DOHH2 (cell line): ENCODE results near the gene RMND5A.

ENCODE experiments used
- H3F3A ChIP-seq: fragments of 200-600 bp; sonication (generic), shearing (Covaris generic); 2 replicates; pipeline ENCODE4 v1.6.0; 2016; ENCODE audit warnings: antibody characterized with exemption, mild to moderate bottlenecking; ENCODE audit not compliant: control insufficient read depth, insufficient read depth
- H3K27ac ChIP-seq: fragments of 200-600 bp; sonication (generic); 2 replicates; pipeline ENCODE4 v1.5.1; 2014; ENCODE audit warnings: low read depth, mild to moderate bottlenecking, low read length, moderate library complexity
- H3K27me3 ChIP-seq: fragments of 200-600 bp; sonication (generic); 2 replicates; pipeline ENCODE4 v1.6.1; 2014; ENCODE audit warnings: mild to moderate bottlenecking, low read length, mixed read lengths; ENCODE audit not compliant: control insufficient read depth
- H3K36me3 ChIP-seq: fragments of 200-600 bp; sonication (generic); 2 replicates; pipeline ENCODE4 v1.6.1; 2014; ENCODE audit warnings: mild to moderate bottlenecking, low read length, moderate library complexity, mixed read lengths; ENCODE audit not compliant: control insufficient read depth
- H3K4me1 ChIP-seq: fragments of 200-600 bp; sonication (generic); 2 replicates; pipeline ENCODE4 v1.6.1; 2014; ENCODE audit warnings: mild to moderate bottlenecking, low read length, mixed read lengths; ENCODE audit not compliant: control insufficient read depth
- H3K4me2 ChIP-seq: fragments of 200-600 bp; sonication (generic); 2 replicates; pipeline ENCODE4 v1.6.0; 2014; ENCODE audit warnings: mild to moderate bottlenecking, low read length, moderate library complexity
- H3K4me3 ChIP-seq: fragments of 200-600 bp; sonication (generic); 2 replicates; pipeline ENCODE4 v1.5.1; 2014; ENCODE audit warnings: mild to moderate bottlenecking, low read length, mixed read lengths
- H3K79me2 ChIP-seq: fragments of 200-600 bp; sonication (generic); 2 replicates; pipeline ENCODE4 v1.6.1; 2014; ENCODE audit warnings: mild to moderate bottlenecking, low read length, mixed read lengths; ENCODE audit not compliant: control insufficient read depth
- H3K9me2 ChIP-seq: fragments of 200-600 bp; sonication (generic); replicated peaks from 2 replicates; pipeline ENCODE4 v1.6.1; 2014; ENCODE audit warnings: mild to moderate bottlenecking, low read length, mixed read lengths; ENCODE audit not compliant: control insufficient read depth
- H3K9me3 ChIP-seq: fragments of 200-600 bp; sonication (generic); 2 replicates; pipeline ENCODE4 v1.6.1; 2014; ENCODE audit warnings: antibody characterized with exemption, low read length, mixed read lengths; ENCODE audit not compliant: control insufficient read depth, insufficient read depth
- H4K20me1 ChIP-seq: fragments of 200-600 bp; sonication (generic); 2 replicates; pipeline ENCODE4 v1.6.0; 2014; ENCODE audit warnings: low read depth, mild to moderate bottlenecking, antibody characterized with exemption, low read length, moderate library complexity; ENCODE audit not compliant: control insufficient read depth, insufficient read depth
- CTCF ChIP-seq: fragments of 200-600 bp; sonication (generic); IDR thresholded peaks from one replicate; pipeline ENCODE4 v1.5.1; 2014; ENCODE audit warnings: antibody characterized with exemption, mild to moderate bottlenecking, low read depth, low read length; ENCODE audit not compliant: poor library complexity, severe bottlenecking
- EZH2phosphoT487 ChIP-seq: fragments of 200-600 bp; sonication (generic); IDR thresholded peaks from 2 replicates; pipeline ENCODE4 v1.6.1; 2017; ENCODE audit warnings: borderline replicate concordance, mild to moderate bottlenecking, antibody characterized with exemption, low read length, moderate library complexity, mixed read lengths

Gene RMND5A

GRCh38 chr2:86697551-86698104 is 22.5 kb upstream of the RMND5A start:
- Histone ChIP-seq H3K36me3 (no peaks in the 10 kb centered on the region), H3K9me2 (no peaks in the 10 kb centered on the region), H3K9me3 (no peaks in the 10 kb centered on the region; the same call in 1 of the 2 replicates), H3K4me3 (no peak overlapping the region), H3K4me2 (no peak overlapping the region), H3K4me1 (no peaks in the 10 kb centered on the region), H3F3A (no peaks in the 10 kb centered on the region), H4K20me1 (no peaks in the 10 kb centered on the region), H3K27me3 (no peaks in the 10 kb centered on the region), H3K27ac (no peak overlapping the region), H3K79me2 (no peaks in the 10 kb centered on the region)
- TF ChIP-seq EZH2phosphoT487, result no peak
- no peak for TF ChIP-seq CTCF

- no peak overlapping the region for H3K4me3 ChIP-seq
- no peak overlapping the region for H3K27ac ChIP-seq
- no peaks in the 10 kb centered on the region for H3K9me2 ChIP-seq
- no peaks in the 10 kb centered on the region; the same call in 1 of the 2 replicates for H3K9me3 ChIP-seq
- TF ChIP-seq CTCF, result no peak
- no peak for TF ChIP-seq EZH2phosphoT487
- no peaks in the 10 kb centered on the region for H3F3A ChIP-seq
- no peaks in the 10 kb centered on the region for H4K20me1 ChIP-seq
- no peaks in the 10 kb centered on the region for H3K4me1 ChIP-seq
- H3K79me2 ChIP-seq, result no peaks in the 10 kb centered on the region
- H3K4me2 ChIP-seq, result no peak overlapping the region
- H3K36me3 ChIP-seq, result no peaks in the 10 kb centered on the region
- H3K27me3 ChIP-seq, result no peaks in the 10 kb centered on the region
Observed at GRCh38 chr2:86700690-86701089, 19.4 kb upstream of the RMND5A start.

GRCh38 chr2:86703704-86704361 is 16.3 kb upstream of the RMND5A start:
- no peaks in the 10 kb centered on the region for H3K9me3 ChIP-seq
- no peaks in the 10 kb centered on the region for H3K9me2 ChIP-seq
- no peaks in the 10 kb centered on the region for H3K4me1 ChIP-seq
- H3K27ac ChIP-seq, result no peak overlapping the region
- H3K4me2 ChIP-seq, result no peak overlapping the region
- TF ChIP-seq CTCF (no peak), EZH2phosphoT487 (no peak)
- no peaks in the 10 kb centered on the region for H3F3A ChIP-seq
- no peaks in the 10 kb centered on the region for H3K27me3 ChIP-seq
- no peak overlapping the region for H3K4me3 ChIP-seq
- no peaks in the 10 kb centered on the region for H3K79me2 ChIP-seq
- no peaks in the 10 kb centered on the region for H4K20me1 ChIP-seq
- H3K36me3 ChIP-seq, result no peaks in the 10 kb centered on the region
